GM12878 (cell line): ENCODE measurements around the gene RNF44. TPM values are rescaled to one million over a fixed set of nuclear protein-coding genes. Genes with fewer than 3 reads are reported as not detected.

Experiments
- ATAC-seq: fragments of 200-7000 bp; cut with Tn5 transposase; 3 replicates; pipeline ENCODE4 v1.9.1; 2020; ENCODE audit warnings: mild to moderate bottlenecking, moderate library complexity
- BruUV-seq: library from RNA; stranded (reverse); fragments of 400-500 nt; replicated peaks from 2 replicates; lab custom pipeline; 2021; lab: Mats Ljungman, UMichigan
- CTCF ChIA-PET: fragments of 300-600 bp; sonication (Branson Sonifier 250); formaldehyde crosslinking; extraction: SDS; loops from one replicate; lab custom pipeline; 2021; ENCODE audit warnings: inconsistent platforms; lab: Yijun Ruan, JAX
- POLR2A ChIA-PET: fragments of 350-600 bp; formaldehyde crosslinking; extraction: SDS; loops from one replicate; lab custom pipeline; 2021; ENCODE audit warnings: inconsistent platforms; lab: Charles Lee
- RAD21 ChIA-PET: fragments of 300-600 bp; sonication (Branson Sonifier 250); formaldehyde crosslinking; loops from one replicate; lab custom pipeline; 2023; ENCODE audit warnings: antibody characterized with exemption; ENCODE audit not compliant: unreplicated experiment; lab: Charles Lee
- SMC1A ChIA-PET: fragments of 300-600 bp; sonication (Branson Sonifier 250); formaldehyde crosslinking; loops from one replicate; lab custom pipeline; 2023; ENCODE audit not compliant: unreplicated experiment, uncharacterized antibody; lab: Charles Lee
- DNase-seq: peaks from one replicate; pipeline ENCODE4 v3.0.0-alpha.2; 2011; ENCODE audit warnings: low read depth, low spot score
- FAIRE-seq: peaks from 3 replicates; lab custom pipeline; 2011; peaks lifted over from hg19 to GRCh38; lab: Jason Lieb, UNC
- H2AFZ ChIP-seq: 2 replicates; pipeline ENCODE4 v1.6.0; 2011; ENCODE audit warnings: low read depth, low read length, control low read depth; ENCODE audit not compliant: control insufficient read depth
- H3K27ac ChIP-seq: 2 replicates; pipeline ENCODE4 v1.5.1; 2011; ENCODE audit warnings: control low read depth; ENCODE audit not compliant: control insufficient read depth, insufficient read depth
- H3K27me3 ChIP-seq, 2 experiments: replicated peaks in 1 of 2; 2 replicates each; pipeline versions ENCODE4 v1.6.0 to v1.6.1; 2011; ENCODE audit warnings: low read length in 1 of 2; ENCODE audit not compliant: control insufficient read depth in 2 of 2, insufficient read depth in 2 of 2
- H3K36me3 ChIP-seq, 2 experiments: 2 replicates each; pipeline ENCODE4 v1.5.1; 2011; ENCODE audit warnings: low read length in 1 of 2; ENCODE audit not compliant: control insufficient read depth in 2 of 2, insufficient read depth in 2 of 2
- H3K4me1 ChIP-seq: 2 replicates; pipeline ENCODE4 v1.6.1; 2011; ENCODE audit warnings: mild to moderate bottlenecking, low read length, moderate library complexity, mixed read lengths; ENCODE audit not compliant: control insufficient read depth, insufficient read depth
- H3K4me2 ChIP-seq: 2 replicates; pipeline ENCODE4 v1.6.0; 2011; ENCODE audit warnings: control low read depth; ENCODE audit not compliant: control insufficient read depth, insufficient read depth
- H3K4me3 ChIP-seq: fragments of 200-600 bp; sonication (generic); 2 replicates; pipeline ENCODE4 v1.5.1; 2016
- H3K79me2 ChIP-seq: 2 replicates; pipeline ENCODE4 v1.6.0; 2011; ENCODE audit warnings: low read length; ENCODE audit not compliant: control insufficient read depth, insufficient read depth
- H3K9ac ChIP-seq: 2 replicates; pipeline ENCODE4 v1.8.0; 2011; ENCODE audit warnings: low read length, control low read depth, mixed read lengths; ENCODE audit not compliant: control insufficient read depth, insufficient read depth
- H3K9me3 ChIP-seq: replicated peaks from 3 replicates; pipeline ENCODE4 v1.5.1; 2011; ENCODE audit warnings: mild to moderate bottlenecking, low read length; ENCODE audit not compliant: control insufficient read depth, insufficient read depth
- H4K20me1 ChIP-seq: 2 replicates; pipeline ENCODE4 v1.6.0; 2011; ENCODE audit not compliant: control insufficient read depth, insufficient read depth
- ATF7 ChIP-seq: fragments of 450-650 bp; IDR thresholded peaks from 2 replicates; pipeline ENCODE4 v1.6.1; 2016; ENCODE audit warnings: low read depth, mild to moderate bottlenecking
- CBX3 ChIP-seq: fragments of 200-600 bp; sonication (generic); IDR thresholded peaks from 2 replicates; pipeline ENCODE4 v1.6.1; 2016; ENCODE audit warnings: low read depth, borderline replicate concordance
- CHD1 ChIP-seq: IDR thresholded peaks from 2 replicates; pipeline ENCODE4 v1.6.1; 2012; ENCODE audit warnings: low read depth, low read length, improper control_type of control experiment
- EED ChIP-seq: sonication (generic); IDR thresholded peaks from 2 replicates; pipeline ENCODE4 v1.6.1; 2016; ENCODE audit warnings: antibody characterized with exemption, low read depth
- FOXK2 ChIP-seq: fragments of 450-650 bp; IDR thresholded peaks from 2 replicates; pipeline ENCODE4 v1.6.1; 2017; ENCODE audit warnings: mild to moderate bottlenecking, moderate library complexity
- GATAD2B ChIP-seq: fragments of 450-650 bp; conservative IDR thresholded peaks from 2 replicates; pipeline ENCODE4 v1.6.1; 2017; ENCODE audit warnings: low read depth, mild to moderate bottlenecking, moderate library complexity
- HDAC2 ChIP-seq: fragments of 200-600 bp; sonication (generic); IDR thresholded peaks from 2 replicates; pipeline ENCODE4 v1.6.1; 2017
- IRF4 ChIP-seq: IDR thresholded peaks from 2 replicates; pipeline ENCODE4 v1.6.1; 2011; ENCODE audit warnings: low read depth, low read length
- JUNB ChIP-seq: IDR thresholded peaks from 2 replicates; pipeline ENCODE4 v1.6.1; 2016; ENCODE audit warnings: antibody characterized with exemption, mild to moderate bottlenecking
- MXI1 ChIP-seq: fragments of 150-350 bp; IDR thresholded peaks from 2 replicates; pipeline ENCODE4 v1.6.1; 2011; ENCODE audit warnings: low read depth, mild to moderate bottlenecking, inconsistent platforms, low read length, improper control_type of control experiment
- NFYB ChIP-seq: IDR thresholded peaks from 2 replicates; pipeline ENCODE4 v1.6.1; 2011; ENCODE audit warnings: low read depth, mild to moderate bottlenecking, low read length, improper control_type of control experiment, moderate library complexity; ENCODE audit not compliant: insufficient read depth
- NR2C2 ChIP-seq: IDR thresholded peaks from 2 replicates; pipeline ENCODE4 v1.6.1; 2011; ENCODE audit warnings: borderline replicate concordance, low read depth; ENCODE audit not compliant: control insufficient read depth, insufficient read length
- POLR2AphosphoS2 ChIP-seq: IDR thresholded peaks from 2 replicates; pipeline ENCODE4 v1.6.1; 2011; ENCODE audit warnings: low read depth, mild to moderate bottlenecking, low read length, improper control_type of control experiment, moderate library complexity
- RB1 ChIP-seq: fragments of 450-650 bp; formaldehyde crosslinking; IDR thresholded peaks from 2 replicates; pipeline ENCODE4 v1.6.1; 2017; ENCODE audit warnings: mild to moderate bottlenecking, borderline replicate concordance
- RELA ChIP-seq: fragments of 450-650 bp; IDR thresholded peaks from 2 replicates; pipeline ENCODE4 v1.8.0; 2014; ENCODE audit warnings: borderline replicate concordance; ENCODE audit not compliant: partially characterized antibody
- STAT3 ChIP-seq: IDR thresholded peaks from 2 replicates; pipeline ENCODE4 v1.6.1; 2011; ENCODE audit warnings: low read depth, low read length, improper control_type of control experiment
- ZBED1 ChIP-seq: IDR thresholded peaks from 2 replicates; pipeline ENCODE4 v1.6.1; 2016; ENCODE audit warnings: borderline replicate concordance
- ZBTB11 ChIP-seq: fragments of 450-650 bp; formaldehyde crosslinking; IDR thresholded peaks from 2 replicates; pipeline ENCODE4 v1.5.0; 2022; ENCODE audit warnings: mild to moderate bottlenecking, missing genetic modification characterization
- ZNF274 ChIP-seq: IDR thresholded peaks from one replicate; pipeline ENCODE4 v1.8.0; 2011; ENCODE audit not compliant: insufficient read length, insufficient read depth
- ZSCAN29 ChIP-seq: fragments of 450-650 bp; IDR thresholded peaks from 2 replicates; pipeline ENCODE4 v1.6.1; 2017; ENCODE audit warnings: mild to moderate bottlenecking, moderate library complexity
- WGBS: methylation state at CpG from one replicate; pipeline ENCODE4 v1.1.6; 2016; ENCODE audit warnings: low lambda C conversion rate; ENCODE audit not compliant: insufficient replicate concordance, insufficient coverage; ENCODE audit errors: missing lambda C conversion rate; 5-methylcytosine and 5-hydroxymethylcytosine counted together
- in situ Hi-C: fragments of 300-500 bp; cut with MboI; formaldehyde crosslinking; loops from 9 replicates; pipeline ENCODE4 v1.14.3; 2018; ENCODE audit warnings: mixed read lengths
- intact Hi-C: fragments of 100-400 bp; cut with micrococcal nuclease; formaldehyde crosslinking; loops from one replicate; pipeline ENCODE4 v1.14.2; 2022; ENCODE audit not compliant: unreplicated experiment
- polyA plus RNA-seq, 11 experiments: library from polyadenylated mRNA; depleted of rRNA in 4 of 11; unstranded in 6 of 11; stranded (reverse) in 5 of 11; fragments of >200 nt; fragmentation: Nextera tagmentation in 4 of 11; fragmentation: Illumina TruSeq in 1 of 11; extraction: Ambion mirVana in 4 of 11; extraction: Trizol in 1 of 11; gene quantifications; 1 replicate in 1 of 11; 2 replicates in 10 of 11; pipeline versions ENCODE4 v1.2.1 to v1.2.3, GENCODE V29; 2011 to 2016; ENCODE audit warnings: inconsistent platforms in 2 of 11, missing spikeins in 2 of 11, low read depth in 1 of 11
- total RNA-seq, 4 experiments: library from RNA; depleted of rRNA in 3 of 4; stranded (reverse); fragments of >200 nt in 3 of 4; fragmentation: Illumina TruSeq in 1 of 4; extraction: Trizol in 1 of 4; gene quantifications; 2 replicates each; pipeline versions ENCODE4 v1.2.1 to v1.2.3, GENCODE V29; 2013 to 2021
- TF ChIP-seq, protein P1 (sequence below): IDR thresholded peaks from 2 replicates; pipeline ENCODE4 v1.6.1; 2011; ENCODE audit warnings: borderline replicate concordance, low read depth, mild to moderate bottlenecking, moderate library complexity, mixed read lengths, low read length; ENCODE audit not compliant: insufficient read depth; ENCODE audit errors: extremely low read length
- TF ChIP-seq, protein P2 (sequence below): IDR thresholded peaks from 2 replicates; pipeline ENCODE4 v1.6.1; 2012; ENCODE audit warnings: low read depth, low read length, improper control_type of control experiment

Gene RNF44
- total and polyA plus RNA-seq, 10 of the 15 experiments (the other 5 are each of a cell fraction or from before 2014, with no cell fraction given): 1.7 to 51.9 (median 7.9) TPM

GRCh38 chr5:176525677-176526076 is 11.5 kb downstream of the RNF44 start (continued):
- TF ChIP-seq MXI1 (no peak), ZBED1 (no peak), ZSCAN29 (no peak), EED (no peak), ZBTB11 (CRISPR knock-in tag) (no peak), FOXK2 (no peak)
- TF ChIP-seq, protein P1, sequence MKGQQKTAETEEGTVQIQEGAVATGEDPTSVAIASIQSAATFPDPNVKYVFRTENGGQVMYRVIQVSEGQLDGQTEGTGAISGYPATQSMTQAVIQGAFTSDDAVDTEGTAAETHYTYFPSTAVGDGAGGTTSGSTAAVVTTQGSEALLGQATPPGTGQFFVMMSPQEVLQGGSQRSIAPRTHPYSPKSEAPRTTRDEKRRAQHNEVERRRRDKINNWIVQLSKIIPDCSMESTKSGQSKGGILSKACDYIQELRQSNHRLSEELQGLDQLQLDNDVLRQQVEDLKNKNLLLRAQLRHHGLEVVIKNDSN: no peak

- no peak overlapping the region for H3K4me2 ChIP-seq
- peaks cover 8% of the 10 kb centered on the region for H3K4me1 ChIP-seq
- no peaks in the 10 kb centered on the region for H4K20me1 ChIP-seq
- no peak overlapping the region for H3K4me3 ChIP-seq
- ChIA-PET POLR2A (no interaction called here), RAD21 (no interaction called here), CTCF (no interaction called here), SMC1A (no interaction called here)
- no peak for FAIRE-seq
- in situ Hi-C loops (no loop called here), intact Hi-C loops (no loop called here)
- no peaks in the 10 kb centered on the region for H3K9me3 ChIP-seq
- H3K36me3 ChIP-seq: peaks cover 10 to 23% of the 10 kb centered on the region in 2 experiments; a peak in 3 of 4 replicates
- H3K9ac ChIP-seq: no peak overlapping the region
- DNase-seq: no peak
- no peak overlapping the region for H3K27ac ChIP-seq
- WGBS: 97% methylated on average over 15 of the region's 15 CpGs
- no peaks in the 10 kb centered on the region; the same call in 1 of the 2 replicates for H3K79me2 ChIP-seq
- BruUV-seq: no TSS peak
- no peak overlapping the region for H2AFZ ChIP-seq
- H3K27me3 ChIP-seq: no peaks in the 10 kb centered on the region
- no peak for ATAC-seq
- no peak for TF ChIP-seq STAT3
- no peak for TF ChIP-seq NFYB
- TF ChIP-seq CHD1: no peak
- no peak for TF ChIP-seq CBX3
- no peak for TF ChIP-seq NR2C2
- TF ChIP-seq RELA: no peak
- TF ChIP-seq POLR2AphosphoS2: no peak
- TF ChIP-seq, protein P2, sequence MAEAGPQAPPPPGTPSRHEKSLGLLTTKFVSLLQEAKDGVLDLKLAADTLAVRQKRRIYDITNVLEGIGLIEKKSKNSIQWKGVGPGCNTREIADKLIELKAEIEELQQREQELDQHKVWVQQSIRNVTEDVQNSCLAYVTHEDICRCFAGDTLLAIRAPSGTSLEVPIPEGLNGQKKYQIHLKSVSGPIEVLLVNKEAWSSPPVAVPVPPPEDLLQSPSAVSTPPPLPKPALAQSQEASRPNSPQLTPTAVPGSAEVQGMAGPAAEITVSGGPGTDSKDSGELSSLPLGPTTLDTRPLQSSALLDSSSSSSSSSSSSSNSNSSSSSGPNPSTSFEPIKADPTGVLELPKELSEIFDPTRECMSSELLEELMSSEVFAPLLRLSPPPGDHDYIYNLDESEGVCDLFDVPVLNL: no peak
- no peak for TF ChIP-seq ATF7
- TF ChIP-seq IRF4: no peak
- TF ChIP-seq JUNB: no peak
- TF ChIP-seq RB1: no peak
- TF ChIP-seq HDAC2: no peak
- no peak for TF ChIP-seq ZNF274
- no peak for TF ChIP-seq GATAD2B
Observed at GRCh38 chr5:176524987-176525386, 12.2 kb downstream of the RNF44 start.
